ENCODE data around the gene CEBPZOS. TPM values are rescaled to one million over a fixed set of nuclear protein-coding genes. Genes with fewer than 3 reads are reported as not detected.
A peak's percentile ranks its signal among the peaks of the same experiment; 100 is the strongest.

The CEBPZOS gene
- total and polyA plus RNA-seq, 3 donors from 2014 or later: 26.9 to 41.3 (median 34.6) TPM

GRCh38 chr2:37244017-37244416, 47.7 kb downstream of the CEBPZOS start:
- TF ChIP-seq CTCF (IDR thresholded peaks at IDR 0.05) (no peak), POLR2A (IDR thresholded peaks at IDR 0.05) (no peak)
- no peaks in the 10 kb centered on the region for H3K27me3 ChIP-seq
- H3K4me1 ChIP-seq: no peaks in the 10 kb centered on the region
- WGBS, 2 donors: 72 to 73% methylated on average over 4 of the region's 4 CpGs
- H3K27ac ChIP-seq: no peak overlapping the region
- H3K9me3 ChIP-seq: no peaks in the 10 kb centered on the region
- no peaks in the 10 kb centered on the region for H3K36me3 ChIP-seq (ENCODE audit: low read depth, missing control alignments)
- no peak overlapping the region for H3K4me3 ChIP-seq
- DNase-seq: no peak
- intact Hi-C loops (cut with DNase I; ENCODE audit: low total_unique reads): no loop called here

- Histone ChIP-seq H3K27ac (no peak overlapping the region), H3K4me1 (no peaks in the 10 kb centered on the region), H3K4me3 (no peak overlapping the region), H3K9me3 (no peaks in the 10 kb centered on the region), H3K36me3 (ENCODE audit: low read depth, missing control alignments) (no peaks in the 10 kb centered on the region), H3K27me3 (no peaks in the 10 kb centered on the region)
- intact Hi-C loops (cut with DNase I; ENCODE audit: low total_unique reads): no loop called here
- no peak for TF ChIP-seq POLR2A (IDR thresholded peaks at IDR 0.05)
- TF ChIP-seq CTCF (IDR thresholded peaks at IDR 0.05): no peak
- no peak for DNase-seq
- 93 to 95% methylated on average over 3 of the region's 3 CpGs for WGBS, 2 donors
Measured at GRCh38 chr2:37244755-37245154, 48.5 kb downstream of the CEBPZOS start.

GRCh38 chr2:37246205-37246604, 49.9 kb downstream of the CEBPZOS start:
- no peaks in the 10 kb centered on the region for H3K9me3 ChIP-seq
- H3K27ac ChIP-seq: no peak overlapping the region
- no peak for TF ChIP-seq POLR2A (IDR thresholded peaks at IDR 0.05)
- TF ChIP-seq CTCF (IDR thresholded peaks at IDR 0.05): no peak
- H3K27me3 ChIP-seq: no peaks in the 10 kb centered on the region
- no peaks in the 10 kb centered on the region for H3K36me3 ChIP-seq (ENCODE audit: low read depth, missing control alignments)
- H3K4me3 ChIP-seq: no peak overlapping the region
- intact Hi-C loops (cut with DNase I; ENCODE audit: low total_unique reads): no loop called here
- no peak for DNase-seq
- H3K4me1 ChIP-seq: no peaks in the 10 kb centered on the region

- no peaks in the 10 kb centered on the region for H3K4me1 ChIP-seq
- H3K27ac ChIP-seq: peak overlapping the region in 1 of 2 donors; percentile 12
- no peaks in the 10 kb centered on the region for H3K9me3 ChIP-seq
- no peak for TF ChIP-seq CTCF (IDR thresholded peaks at IDR 0.05)
- TF ChIP-seq POLR2A (IDR thresholded peaks at IDR 0.05): no peak
- 51 to 67% methylated on average over 5 of the region's 5 CpGs for WGBS, 2 donors
- DNase-seq: no peak
- H3K27me3 ChIP-seq: no peaks in the 10 kb centered on the region
- H3K36me3 ChIP-seq (ENCODE audit: low read depth, missing control alignments): no peaks in the 10 kb centered on the region
- intact Hi-C loops (cut with DNase I; ENCODE audit: low total_unique reads): no loop called here
- no peak overlapping the region for H3K4me3 ChIP-seq
Measured at GRCh38 chr2:37250869-37251740, 54.8 kb downstream of the CEBPZOS start.

Other genes with a start within 250 kb of the CEBPZOS start
- gene STRN, start 230.0 kb upstream of the CEBPZOS start, total RNA-seq: 10 to 100 TPM; 34.8 to 37.1 TPM
- 13.9 TPM for gene STRN, start 230.0 kb upstream of the CEBPZOS start, polyA plus RNA-seq (ENCODE audit: insufficient read depth, low read depth, low replicate concordance)
- 10 to 100 TPM; 35.7 to 41.6 TPM for gene HEATR5B, start 112.1 kb upstream of the CEBPZOS start, total RNA-seq
- 12.9 TPM for gene HEATR5B, start 112.1 kb upstream of the CEBPZOS start, polyA plus RNA-seq (ENCODE audit: insufficient read depth, low read depth, low replicate concordance)
- gene GPATCH11, start 112.0 kb upstream of the CEBPZOS start, total RNA-seq: 10 to 100 TPM; 16.6 to 21.6 TPM
- gene GPATCH11, start 112.0 kb upstream of the CEBPZOS start, polyA plus RNA-seq (ENCODE audit: insufficient read depth, low read depth, low replicate concordance): 13.5 TPM
- gene EIF2AK2, start 39.5 kb upstream of the CEBPZOS start, total RNA-seq: 10 to 100 TPM; 15.7 to 23.7 TPM
- gene EIF2AK2, start 39.5 kb upstream of the CEBPZOS start, polyA plus RNA-seq (ENCODE audit: insufficient read depth, low read depth, low replicate concordance): 8.5 TPM
- 1 to 10 TPM in 1 of 2 donors, under 1 TPM in 1; 0.31 to 3.8 TPM for gene SULT6B1, start 7.8 kb upstream of the CEBPZOS start, total RNA-seq
- gene SULT6B1, start 7.8 kb upstream of the CEBPZOS start, polyA plus RNA-seq (ENCODE audit: insufficient read depth, low read depth, low replicate concordance): 1.7 TPM
- gene CEBPZ, start 35.1 kb downstream of the CEBPZOS start, total RNA-seq: 10 to 100 TPM; 50.5 to 60.9 TPM
- 29.5 TPM for gene CEBPZ, start 35.1 kb downstream of the CEBPZOS start, polyA plus RNA-seq (ENCODE audit: insufficient read depth, low read depth, low replicate concordance)
- gene NDUFAF7, start 35.2 kb downstream of the CEBPZOS start, total RNA-seq: 10 to 100 TPM; 47.2 to 60.6 TPM
- gene NDUFAF7, start 35.2 kb downstream of the CEBPZOS start, polyA plus RNA-seq (ENCODE audit: insufficient read depth, low read depth, low replicate concordance): 170 TPM
- gene PRKD3, start 128.3 kb downstream of the CEBPZOS start, total RNA-seq: 10 to 100 TPM; 46.0 to 78.1 TPM
- 52.3 TPM for gene PRKD3, start 128.3 kb downstream of the CEBPZOS start, polyA plus RNA-seq (ENCODE audit: insufficient read depth, low read depth, low replicate concordance)
- 1 to 10 TPM; 2.9 to 3.2 TPM for gene QPCT, start 148.1 kb downstream of the CEBPZOS start, total RNA-seq
- gene QPCT, start 148.1 kb downstream of the CEBPZOS start, polyA plus RNA-seq (ENCODE audit: insufficient read depth, low read depth, low replicate concordance): 5.6 TPM

All from testis (tissue), 3 donors.